Esophagus (tissue), 2 donors: ENCODE results near the gene CD247. TPM values are rescaled to one million over a fixed set of nuclear protein-coding genes. Genes with fewer than 3 reads are reported as not detected.
A peak's percentile ranks its signal among the peaks of the same experiment; 100 is the strongest.

Experiments
- H3K27ac ChIP-seq, 2 donors: one replicate each; pipeline ENCODE4 v1.5.1; 2013; ENCODE audit warnings: low read depth in 2 of 2, mild to moderate bottlenecking in 2 of 2, inconsistent platforms in 1 of 2, low read length in 1 of 2, moderate library complexity in 1 of 2
- H3K27me3 ChIP-seq, 2 donors: one replicate each; pipeline ENCODE4 v1.6.1; 2013; ENCODE audit warnings: low read length in 2 of 2, control low read depth in 1 of 2, mild to moderate bottlenecking in 1 of 2; ENCODE audit not compliant: insufficient read depth in 2 of 2, control insufficient read depth in 1 of 2
- H3K36me3 ChIP-seq, 2 donors: one replicate each; pipeline ENCODE4 v1.6.1; 2013; ENCODE audit warnings: low read length in 1 of 2; ENCODE audit not compliant: control insufficient read depth in 2 of 2, insufficient read depth in 2 of 2
- H3K4me1 ChIP-seq, 2 donors: one replicate each; pipeline ENCODE4 v1.6.1; 2013; ENCODE audit warnings: low read length in 1 of 2; ENCODE audit not compliant: control insufficient read depth in 2 of 2, insufficient read depth in 2 of 2
- H3K4me3 ChIP-seq, 2 donors: one replicate each; pipeline ENCODE4 v1.5.1; 2013; ENCODE audit warnings: low read length in 2 of 2, mild to moderate bottlenecking in 2 of 2, low read depth in 1 of 2, moderate library complexity in 1 of 2
- H3K9me3 ChIP-seq, 2 donors: one replicate each; pipeline ENCODE4 v1.6.1; 2013; ENCODE audit warnings: mild to moderate bottlenecking in 2 of 2, low read depth in 1 of 2, low read length in 1 of 2, moderate library complexity in 1 of 2; ENCODE audit not compliant: control insufficient read depth in 2 of 2, insufficient read depth in 1 of 2
- WGBS, 2 donors: extraction: QIAGEN DNeasy Blood & Tissue Kit; methylation state at CpG; one replicate each; pipeline ENCODE4 v1.1.7; 2013; 5-methylcytosine and 5-hydroxymethylcytosine counted together
- polyA plus RNA-seq, 2 donors: library from polyadenylated mRNA; stranded (reverse); fragments of 200-250 nt; gene quantifications; one replicate each; pipeline ENCODE4 v1.2.3, GENCODE V29; 2013
- donor health status: healthy with polysubstance abuse.
- donor health status: Bipolar disorder and iron deficiency.

Gene CD247
- polyA plus RNA-seq, 2 donors = 1.3 to 1.6 TPM

GRCh38 chr1:167430134-167430848 lies 88.0 kb downstream of the CD247 start:
- WGBS, 2 donors = 65 to 77% methylated on average over 17 of the region's 17 CpGs
- Histone ChIP-seq H3K4me1 (peaks cover 0 to 6% of the 10 kb centered on the region in 2 donors), H3K4me3 (no peak overlapping the region), H3K27ac (peak overlapping the region; percentile 34), H3K9me3 (no peaks in the 10 kb centered on the region), H3K27me3 (no peaks in the 10 kb centered on the region), H3K36me3 (no peaks in the 10 kb centered on the region)

- 59 to 62% methylated on average over 2 of the region's 2 CpGs for WGBS, 2 donors
- H3K27ac ChIP-seq = peak overlapping the region in 1 of 2 donors; percentile 34
- H3K9me3 ChIP-seq = no peaks in the 10 kb centered on the region
These were observed 88.7 kb downstream of the CD247 start for GRCh38 chr1:167429612-167430011.

DNA sequence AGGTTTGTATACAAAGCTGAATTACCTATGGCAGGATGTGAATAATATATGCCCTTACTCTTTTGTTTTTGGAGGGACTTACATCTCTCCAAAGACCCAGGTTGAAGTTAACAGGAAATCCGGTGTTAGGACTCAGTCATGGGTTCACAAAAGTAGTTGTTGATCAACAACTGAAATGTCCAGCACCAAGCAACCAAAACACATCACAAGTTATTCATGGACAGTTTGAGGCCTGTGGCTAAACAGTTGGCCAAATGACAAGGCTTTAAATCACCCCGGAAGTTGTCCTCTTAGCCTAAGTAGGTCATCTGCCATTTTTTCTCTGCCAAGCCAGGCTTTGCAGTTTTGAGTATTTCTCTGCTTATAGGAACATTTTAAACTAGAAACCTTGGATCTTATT lies 89.9 kb downstream of the CD247 start:
- 55 to 60% methylated on average over 2 of the region's 2 CpGs for WGBS, 2 donors
- H3K4me1 ChIP-seq = peaks cover 0 to 10% of the 10 kb centered on the region in 2 donors
- H3K27me3 ChIP-seq = no peaks in the 10 kb centered on the region
- H3K9me3 ChIP-seq = no peaks in the 10 kb centered on the region
- no peaks in the 10 kb centered on the region for H3K36me3 ChIP-seq
- no peak overlapping the region for H3K27ac ChIP-seq
- H3K4me3 ChIP-seq = no peak overlapping the region

More at GRCh38 chr1:167429612-167430011, 88.7 kb downstream of the CD247 start:
- Histone ChIP-seq H3K4me3 (no peak overlapping the region), H3K27me3 (no peaks in the 10 kb centered on the region), H3K36me3 (no peaks in the 10 kb centered on the region), H3K4me1 (peaks cover 0 to 7% of the 10 kb centered on the region in 2 donors)

- Histone ChIP-seq H3K9me3 (no peaks in the 10 kb centered on the region), H3K4me1 (peaks cover 0 to 10% of the 10 kb centered on the region in 2 donors)
- 75 to 82% methylated on average over 5 of the region's 5 CpGs for WGBS, 2 donors
These were observed 90.5 kb downstream of the CD247 start for GRCh38 chr1:167427848-167428247.

DNA sequence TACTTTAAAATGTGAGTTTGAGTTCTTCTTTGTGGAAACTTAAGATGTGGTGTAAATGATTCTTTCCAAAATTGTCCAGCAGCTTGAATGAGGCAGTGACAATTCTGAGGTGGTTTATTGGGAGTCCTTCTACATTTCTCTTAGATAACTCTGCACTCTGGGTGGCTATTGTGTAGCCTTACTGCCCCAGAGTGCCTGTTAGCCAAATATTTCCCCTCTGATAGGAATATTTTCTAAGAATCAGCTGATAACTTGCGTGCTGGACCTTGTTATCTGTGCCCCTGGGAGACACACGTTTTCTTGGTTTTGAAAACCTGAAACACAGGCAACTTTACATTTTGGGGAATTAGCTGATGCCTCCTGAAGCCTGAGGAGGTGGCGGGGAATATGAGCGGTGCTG lies 91.6 kb downstream of the CD247 start:
- Histone ChIP-seq H3K36me3 (no peaks in the 10 kb centered on the region), H3K4me3 (no peak overlapping the region), H3K27me3 (no peaks in the 10 kb centered on the region), H3K9me3 (no peaks in the 10 kb centered on the region), H3K27ac (no peak overlapping the region), H3K4me1 (peaks cover 0 to 10% of the 10 kb centered on the region in 2 donors)
- WGBS, 2 donors = 84 to 92% methylated on average over 4 of the region's 4 CpGs

More at GRCh38 chr1:167427848-167428247, 90.5 kb downstream of the CD247 start:
- no peaks in the 10 kb centered on the region for H3K36me3 ChIP-seq
- no peak overlapping the region for H3K27ac ChIP-seq
- H3K27me3 ChIP-seq = no peaks in the 10 kb centered on the region
- H3K4me3 ChIP-seq = no peak overlapping the region

GRCh38 chr1:167425482-167425881 lies 92.8 kb downstream of the CD247 start:
- WGBS, 2 donors = 86 to 93% methylated on average over 7 of the region's 7 CpGs
- H3K27me3 ChIP-seq = no peaks in the 10 kb centered on the region
- no peak overlapping the region for H3K27ac ChIP-seq
- no peaks in the 10 kb centered on the region for H3K9me3 ChIP-seq
- no peaks in the 10 kb centered on the region for H3K36me3 ChIP-seq
- no peak overlapping the region for H3K4me3 ChIP-seq
- peaks cover 0 to 10% of the 10 kb centered on the region in 2 donors for H3K4me1 ChIP-seq

GRCh38 chr1:167423684-167424619 lies 94.4 kb downstream of the CD247 start:
- H3K36me3 ChIP-seq = no peaks in the 10 kb centered on the region
- H3K4me3 ChIP-seq = no peak overlapping the region
- peaks cover 0 to 6% of the 10 kb centered on the region in 2 donors for H3K4me1 ChIP-seq
- peak overlapping the region; percentile 6 to 34 for H3K27ac ChIP-seq
- 52 to 71% methylated on average over 15 of the region's 15 CpGs for WGBS, 2 donors
- no peaks in the 10 kb centered on the region for H3K27me3 ChIP-seq
- no peaks in the 10 kb centered on the region for H3K9me3 ChIP-seq

- no peak overlapping the region for H3K27ac ChIP-seq
These were observed 97.8 kb downstream of the CD247 start for GRCh38 chr1:167420510-167420909.

GRCh38 chr1:167419245-167419644 lies 99.1 kb downstream of the CD247 start:
- Histone ChIP-seq H3K9me3 (no peaks in the 10 kb centered on the region), H3K36me3 (peaks cover 0 to 5% of the 10 kb centered on the region in 2 donors), H3K27ac (no peak overlapping the region), H3K27me3 (no peaks in the 10 kb centered on the region), H3K4me3 (no peak overlapping the region), H3K4me1 (peaks cover 0 to 4% of the 10 kb centered on the region in 2 donors)

More at GRCh38 chr1:167420510-167420909, 97.8 kb downstream of the CD247 start:
- Histone ChIP-seq H3K36me3 (peaks cover 0 to 2% of the 10 kb centered on the region in 2 donors), H3K9me3 (no peaks in the 10 kb centered on the region), H3K4me1 (peaks cover 0 to 8% of the 10 kb centered on the region in 2 donors), H3K4me3 (no peak overlapping the region), H3K27me3 (no peaks in the 10 kb centered on the region)
- 22 to 56% methylated on average over 3 of the region's 3 CpGs for whole genome bisulfite sequencing, 2 donors
